Right forelimb (tissue), 1 donor: Measurements from ENCODE around the gene DYSF.

ENCODE experiments used
- DNase-seq: peaks from one replicate; pipeline ENCODE4 v3.0.0-alpha.2; 2018

Gene DYSF

GRCh38 chr2:71604726-71605120 is 151.4 kb downstream of the DYSF start:
- peak; percentile 45 for DNase-seq

GRCh38 chr2:71605173-71605641 is 151.8 kb downstream of the DYSF start:
- DNase-seq = peak; percentile 47

- peak; percentile 42 for DNase-seq
These were observed 152.4 kb downstream of the DYSF start for GRCh38 chr2:71605781-71606241.

- no peak for DNase-seq
These were observed 152.9 kb downstream of the DYSF start for GRCh38 chr2:71606244-71606643.

GRCh38 chr2:71607151-71607889 is 154.0 kb downstream of the DYSF start:
- DNase-seq = peak; percentile 17

GRCh38 chr2:71608034-71608433 is 154.7 kb downstream of the DYSF start:
- DNase-seq = peak; percentile 39

- no peak for DNase-seq
These were observed 155.1 kb downstream of the DYSF start for GRCh38 chr2:71608441-71608840.

- DNase-seq = no peak
These were observed 155.7 kb downstream of the DYSF start for GRCh38 chr2:71609029-71609428.

GRCh38 chr2:71609441-71609840 is 156.1 kb downstream of the DYSF start:
- DNase-seq = no peak

- no peak for DNase-seq
These were observed 156.6 kb downstream of the DYSF start for GRCh38 chr2:71609958-71610357.

- peak; percentile 39 for DNase-seq
These were observed 157.3 kb downstream of the DYSF start for GRCh38 chr2:71610671-71611070.

GRCh38 chr2:71611247-71611646 is 157.9 kb downstream of the DYSF start:
- no peak for DNase-seq

- DNase-seq = peak; percentile 47
These were observed 158.6 kb downstream of the DYSF start for GRCh38 chr2:71611781-71612527.

GRCh38 chr2:71612581-71613402 is 159.4 kb downstream of the DYSF start:
- no peak for DNase-seq

- peak; percentile 38 for DNase-seq
These were observed 160.1 kb downstream of the DYSF start for GRCh38 chr2:71613403-71613952.

GRCh38 chr2:71613953-71614925 is 160.9 kb downstream of the DYSF start:
- DNase-seq = peak; percentile 41

GRCh38 chr2:71614976-71615766 is 161.8 kb downstream of the DYSF start:
- DNase-seq = peak; percentile 85

GRCh38 chr2:71615767-71616730 is 162.7 kb downstream of the DYSF start:
- peak; percentile 38 for DNase-seq

- no peak for DNase-seq
These were observed 163.9 kb downstream of the DYSF start for GRCh38 chr2:71617266-71617665.
